IMR-90 (cell line): ENCODE measurements around the gene GOLT1A. TPM values are rescaled to one million over a fixed set of nuclear protein-coding genes. Genes with fewer than 3 reads are reported as not detected.

ENCODE experiments used
- ATAC-seq: fragments of 200-7000 bp; cut with Tn5 transposase; 2 replicates; pipeline ENCODE4 v1.9.1; 2020; ENCODE audit warnings: low read depth, mild to moderate bottlenecking, moderate library complexity
- BruUV-seq: library from RNA; stranded (reverse); fragments of 400-500 nt; replicated peaks from 2 replicates; lab custom pipeline; 2021; lab: Mats Ljungman, UMichigan
- CTCF ChIA-PET: fragments of 300-600 bp; formaldehyde crosslinking; extraction: SDS; loops from one replicate; lab custom pipeline; 2021; ENCODE audit warnings: antibody characterized with exemption; lab: Yijun Ruan, JAX
- POLR2A ChIA-PET: fragments of 300-600 bp; sonication (Branson Sonifier 250); formaldehyde crosslinking; loops from one replicate; lab custom pipeline; 2022; ENCODE audit warnings: antibody characterized with exemption; ENCODE audit not compliant: unreplicated experiment; lab: Charles Lee
- DNase-seq: peaks from one replicate; pipeline ENCODE4 v3.0.0; 2013
- H2AFZ ChIP-seq: replicated peaks from 2 replicates; pipeline ENCODE3; 2013; ENCODE audit warnings: low read length, mild to moderate bottlenecking; ENCODE audit not compliant: poor library complexity
- H2AK5ac ChIP-seq: 2 replicates; pipeline ENCODE4 v1.6.1; 2013; ENCODE audit warnings: low read depth, low read length, inconsistent platforms
- H2AK9ac ChIP-seq: replicated peaks from 2 replicates; pipeline ENCODE3; 2013; ENCODE audit warnings: mild to moderate bottlenecking, low read depth, low read length, moderate library complexity; ENCODE audit not compliant: poor library complexity
- H2BK120ac ChIP-seq: 2 replicates; pipeline ENCODE4 v1.6.1; 2013; ENCODE audit warnings: low read depth, low read length, inconsistent platforms
- H2BK15ac ChIP-seq: 3 replicates; pipeline ENCODE4 v1.6.1; 2013; ENCODE audit warnings: low read depth, low read length, inconsistent platforms
- H2BK20ac ChIP-seq: 2 replicates; pipeline ENCODE4 v1.6.1; 2013; ENCODE audit warnings: low read depth, mild to moderate bottlenecking, inconsistent platforms, low read length, moderate library complexity
- H2BK5ac ChIP-seq: 2 replicates; pipeline ENCODE4 v1.6.1; 2013; ENCODE audit warnings: mild to moderate bottlenecking, low read depth, low read length, inconsistent platforms; ENCODE audit not compliant: poor library complexity, severe bottlenecking
- H3K14ac ChIP-seq: replicated peaks from 2 replicates; pipeline ENCODE4 v1.6.1; 2013; ENCODE audit warnings: low read depth, low read length, inconsistent platforms
- H3K18ac ChIP-seq: 2 replicates; pipeline ENCODE4 v1.6.1; 2013; ENCODE audit warnings: low read depth, low read length, control low read depth
- H3K23ac ChIP-seq: 2 replicates; pipeline ENCODE4 v1.6.1; 2013; ENCODE audit warnings: low read depth, low read length, inconsistent platforms
- H3K27ac ChIP-seq: 2 replicates; pipeline ENCODE4 v1.5.1; 2013; ENCODE audit warnings: mild to moderate bottlenecking, control low read depth, low read length; ENCODE audit not compliant: insufficient read depth
- H3K27me3 ChIP-seq: 2 replicates; pipeline ENCODE4 v1.6.1; 2013; ENCODE audit warnings: low read length; ENCODE audit not compliant: control insufficient read depth, insufficient read depth
- H3K36me3 ChIP-seq: 2 replicates; pipeline ENCODE4 v1.6.1; 2013; ENCODE audit warnings: low read length, mixed read lengths; ENCODE audit not compliant: control insufficient read depth, insufficient read depth
- H3K4ac ChIP-seq: 2 replicates; pipeline ENCODE4 v1.6.1; 2013; ENCODE audit warnings: low read depth, low read length, inconsistent platforms
- H3K4me1 ChIP-seq: 2 replicates; pipeline ENCODE4 v1.6.1; 2013; ENCODE audit warnings: low read length, mixed read lengths; ENCODE audit not compliant: control insufficient read depth, insufficient read depth
- H3K4me2 ChIP-seq: 2 replicates; pipeline ENCODE4 v1.6.1; 2013; ENCODE audit warnings: low read depth, mild to moderate bottlenecking, control low read depth, low read length, moderate library complexity
- H3K4me3 ChIP-seq: 2 replicates; pipeline ENCODE4 v1.5.1; 2013; ENCODE audit warnings: low read depth, mild to moderate bottlenecking, control low read depth, low read length, moderate library complexity; ENCODE audit not compliant: insufficient read depth
- H3K56ac ChIP-seq: 2 replicates; pipeline ENCODE4 v1.6.1; 2013; ENCODE audit warnings: low read length, inconsistent platforms; ENCODE audit not compliant: insufficient read depth; ENCODE audit errors: extremely low read depth
- H3K79me1 ChIP-seq, 2 experiments: 2 replicates each; pipeline ENCODE4 v1.6.1; 2013; ENCODE audit warnings: low read length in 2 of 2, inconsistent platforms in 1 of 2, low read depth in 1 of 2
- H3K9ac ChIP-seq: 2 replicates; pipeline ENCODE4 v1.6.1; 2013; ENCODE audit warnings: low read depth, low read length, control low read depth
- H3K9me1 ChIP-seq: 2 replicates; pipeline ENCODE4 v1.6.1; 2013; ENCODE audit warnings: low read length, inconsistent platforms; ENCODE audit not compliant: insufficient read depth
- H3K9me3 ChIP-seq: 2 replicates; pipeline ENCODE4 v1.6.1; 2013; ENCODE audit warnings: low read length; ENCODE audit not compliant: control insufficient read depth, insufficient read depth
- H4K20me1 ChIP-seq: 2 replicates; pipeline ENCODE4 v1.6.1; 2013; ENCODE audit warnings: low read length, inconsistent platforms; ENCODE audit not compliant: insufficient read depth
- H4K5ac ChIP-seq: 2 replicates; pipeline ENCODE4 v1.6.1; 2013; ENCODE audit warnings: mild to moderate bottlenecking, low read depth, low read length, control low read depth
- H4K8ac ChIP-seq, 2 experiments: 2 replicates each; pipeline ENCODE4 v1.6.1; 2013; ENCODE audit warnings: low read depth in 2 of 2, low read length in 2 of 2, control low read depth in 1 of 2, inconsistent platforms in 1 of 2
- H4K91ac ChIP-seq: 2 replicates; pipeline ENCODE4 v1.6.1; 2013; ENCODE audit warnings: low read depth, low read length, inconsistent platforms; ENCODE audit not compliant: insufficient read depth
- BHLHE40 ChIP-seq: fragments of 150-350 bp; IDR thresholded peaks from 2 replicates; pipeline ENCODE4 v1.6.1; 2016; ENCODE audit warnings: mild to moderate bottlenecking, low read depth, low read length
- CEBPB ChIP-seq: IDR thresholded peaks from 2 replicates; pipeline ENCODE4 v1.6.1; 2012; ENCODE audit warnings: low read depth, low read length, improper control_type of control experiment
- CHD1 ChIP-seq: IDR thresholded peaks from 2 replicates; pipeline ENCODE4 v1.6.1; 2012; ENCODE audit warnings: low read depth, low read length, improper control_type of control experiment
- CTCF ChIP-seq: conservative IDR thresholded peaks from 2 replicates; pipeline ENCODE4 v1.5.1; 2012; ENCODE audit warnings: mild to moderate bottlenecking, low read depth, low read length, improper control_type of control experiment
- ELK1 ChIP-seq: fragments of 150-350 bp; IDR thresholded peaks from 2 replicates; pipeline ENCODE4 v1.6.1; 2016; ENCODE audit warnings: low read depth, mild to moderate bottlenecking, low read length, moderate library complexity, borderline replicate concordance
- FOS ChIP-seq: fragments of 150-350 bp; IDR thresholded peaks from 2 replicates; pipeline ENCODE4 v1.6.1; 2016; ENCODE audit warnings: low read depth, low read length
- MAFK ChIP-seq: IDR thresholded peaks from 2 replicates; pipeline ENCODE4 v1.6.1; 2012; ENCODE audit warnings: low read depth, low read length, improper control_type of control experiment
- MAZ ChIP-seq: IDR thresholded peaks from 2 replicates; pipeline ENCODE4 v1.6.1; 2012; ENCODE audit warnings: low read depth, mild to moderate bottlenecking, low read length, improper control_type of control experiment, moderate library complexity, borderline replicate concordance
- MXI1 ChIP-seq: IDR thresholded peaks from 2 replicates; pipeline ENCODE4 v1.6.1; 2012; ENCODE audit warnings: low read depth, mild to moderate bottlenecking, low read length, moderate library complexity, borderline replicate concordance
- NFE2L2 ChIP-seq: fragments of 150-350 bp; IDR thresholded peaks from 2 replicates; pipeline ENCODE4 v1.6.1; 2016; ENCODE audit warnings: low read depth, mild to moderate bottlenecking, low read length
- POLR2A ChIP-seq: IDR thresholded peaks from 2 replicates; pipeline ENCODE4 v1.6.1; 2012; ENCODE audit warnings: mild to moderate bottlenecking, low read depth, low read length
- RAD21 ChIP-seq: IDR thresholded peaks from 2 replicates; pipeline ENCODE4 v1.6.1; 2012; ENCODE audit warnings: low read length, improper control_type of control experiment
- RCOR1 ChIP-seq: IDR thresholded peaks from 2 replicates; pipeline ENCODE4 v1.6.1; 2012; ENCODE audit warnings: mild to moderate bottlenecking, low read length, improper control_type of control experiment; ENCODE audit not compliant: insufficient replicate concordance
- RFX5 ChIP-seq: IDR thresholded peaks from 2 replicates; pipeline ENCODE4 v1.8.0; 2012; ENCODE audit warnings: low read depth, mild to moderate bottlenecking, low read length, moderate library complexity
- SMC3 ChIP-seq: fragments of 150-350 bp; IDR thresholded peaks from 2 replicates; pipeline ENCODE4 v1.6.1; 2016; ENCODE audit warnings: low read depth, mild to moderate bottlenecking, antibody characterized with exemption, low read length, moderate library complexity
- USF2 ChIP-seq: fragments of 150-350 bp; IDR thresholded peaks from 2 replicates; pipeline ENCODE4 v1.6.1; 2017; ENCODE audit warnings: mild to moderate bottlenecking, antibody characterized with exemption, low read length, low read depth
- WGBS, 2 experiments: methylation state at CpG; one replicate each; pipeline versions ENCODE4 v1.1.5 to v1.1.7; 2013; ENCODE audit warnings: missing lambda C conversion rate in 2 of 2; ENCODE audit not compliant: insufficient read length in 1 of 2; ENCODE audit errors: extremely low coverage in 2 of 2; 5-methylcytosine and 5-hydroxymethylcytosine counted together
- dilution Hi-C: fragments of 300-500 bp; cut with HindIII; formaldehyde crosslinking; loops from one replicate; pipeline ENCODE4 v1.14.3; 2018; ENCODE audit warnings: low sequenced_read_pairs; ENCODE audit not compliant: unreplicated experiment
- in situ Hi-C: fragments of 300-500 bp; cut with MboI; formaldehyde crosslinking; loops from 3 replicates; pipeline ENCODE4 v1.14.3; 2019; ENCODE audit warnings: low sequenced_read_pairs, inconsistent platforms, mixed read lengths
- intact Hi-C: fragments of 100-400 bp; cut with micrococcal nuclease; formaldehyde crosslinking; loops from 2 replicates; pipeline ENCODE4 v1.10.0; 2022
- polyA plus RNA-seq, 3 experiments: library from polyadenylated mRNA; depleted of rRNA; stranded (reverse); fragments of >200 nt; gene quantifications; 2 replicates each; pipeline ENCODE4 v1.2.3, GENCODE V29; 2012; ENCODE audit warnings: low replicate concordance in 1 of 3
- total RNA-seq: library from RNA; depleted of rRNA; stranded (reverse); fragments of >200 nt; gene quantifications from 2 replicates; pipeline ENCODE4 v1.2.3, GENCODE V29; 2012

Gene GOLT1A
- total and polyA plus RNA-seq, 2 of the 4 experiments (the other 2 are of a cell fraction): 0.32 TPM; not detected in 1

GRCh38 chr1:204222764-204223055 lies 8.9 kb upstream of the GOLT1A start:
- intact Hi-C loops: no loop called here
- Histone ChIP-seq H3K4me2 (no peak overlapping the region), H2BK5ac (no peak overlapping the region), H4K8ac (no peak overlapping the region), H3K9me1 (peaks cover 6% of the 10 kb centered on the region), H3K9ac (no peak overlapping the region), H4K91ac (no peak overlapping the region), H3K27ac (no peak overlapping the region), H3K4me1 (peaks cover 4% of the 10 kb centered on the region), H2BK15ac (no peak overlapping the region), H2AK9ac (no peak overlapping the region), H3K14ac (no peak overlapping the region), H3K4ac (no peak overlapping the region), H4K5ac (no peak overlapping the region), H3K9me3 (no peaks in the 10 kb centered on the region), H4K20me1 (no peaks in the 10 kb centered on the region), H2BK20ac (no peak overlapping the region), H2AFZ (no peak overlapping the region), H3K4me3 (no peak overlapping the region), H3K18ac (no peak overlapping the region), H3K27me3 (no peaks in the 10 kb centered on the region), H3K23ac (no peak overlapping the region), H3K36me3 (peaks cover 26% of the 10 kb centered on the region), H3K79me1 (no peaks in the 10 kb centered on the region), H2BK120ac (no peak overlapping the region), H2AK5ac (no peak overlapping the region), H3K56ac (no peak overlapping the region)
- BruUV-seq: no TSS peak
- CTCF ChIA-PET: no interaction called here
- in situ Hi-C loops: no loop called here
- dilution Hi-C loops: no loop called here
- TF ChIP-seq USF2 (no peak), SMC3 (no peak), BHLHE40 (no peak), RCOR1 (no peak), MXI1 (no peak), CHD1 (no peak), NFE2L2 (no peak), CEBPB (no peak), RFX5 (no peak), RAD21 (no peak), MAZ (no peak), POLR2A (no peak), CTCF (no peak), FOS (no peak), ELK1 (no peak), MAFK (no peak)
- POLR2A ChIA-PET: no interaction called here
- DNase-seq (no peak), ATAC-seq (no peak)
- 100% methylated on average over 2 of the region's 3 CpGs; no CpG with 5 or more reads in 1 of the 2 experiments for WGBS, 2 experiments
